HG02571 (cell line): ENCODE results near the gene SF3B4.
"Not testable (repeated sequence)": the region's sequence is repeated elsewhere in the genome, so short reads cannot be mapped to it uniquely, and the experiment has no call there.

ENCODE experiments used
- ATAC-seq: cut with Tn5 transposase; IDR thresholded peaks from one replicate; pipeline ENCODE4 v1.9.1; 2021; ENCODE audit warnings: mild to moderate bottlenecking, moderate library complexity; ENCODE audit not compliant: unreplicated experiment

SF3B4 gene

GRCh38 chr1:149888247-149888998 lies 39.2 kb downstream of the SF3B4 start:
- ATAC-seq = peak; percentile 14

- peak; percentile 47 for ATAC-seq
These were observed 40.0 kb downstream of the SF3B4 start for GRCh38 chr1:149887456-149888246.

- ATAC-seq = not testable (repeated sequence)
These were observed 40.5 kb downstream of the SF3B4 start for GRCh38 chr1:149887196-149887455.

GRCh38 chr1:149886396-149887195 lies 41.0 kb downstream of the SF3B4 start:
- ATAC-seq = peak; percentile 60

GRCh38 chr1:149886121-149886395 lies 41.5 kb downstream of the SF3B4 start:
- not testable (repeated sequence) for ATAC-seq

GRCh38 chr1:149885339-149886120 lies 42.1 kb downstream of the SF3B4 start:
- ATAC-seq = no peak

GRCh38 chr1:149884433-149885338 lies 42.9 kb downstream of the SF3B4 start:
- ATAC-seq = no peak

- ATAC-seq = no peak
These were observed 43.9 kb downstream of the SF3B4 start for GRCh38 chr1:149883598-149884247.

- no peak for ATAC-seq
These were observed 45.7 kb downstream of the SF3B4 start for GRCh38 chr1:149881876-149882275.

GRCh38 chr1:149879556-149879955 lies 48.0 kb downstream of the SF3B4 start:
- no peak for ATAC-seq

- no peak for ATAC-seq
These were observed 50.2 kb downstream of the SF3B4 start for GRCh38 chr1:149877211-149877946.
